NB4 (cell line): ENCODE data around the gene CDRT15.
"Not testable (repeated sequence)": the region's sequence is repeated elsewhere in the genome, so short reads cannot be mapped to it uniquely, and the experiment has no call there.

Source experiments
- DNase-seq: peaks from one replicate; pipeline ENCODE4 v3.0.0; 2010; ENCODE audit warnings: low read depth
- H3K4me3 ChIP-seq: one replicate; pipeline ENCODE4 v1.5.1; 2011; ENCODE audit warnings: mild to moderate bottlenecking, low read depth, low read length, moderate library complexity
- CTCF ChIP-seq: IDR thresholded peaks from one replicate; pipeline ENCODE4 v1.5.1; 2012; ENCODE audit warnings: low read depth, low read length
- MAX ChIP-seq: IDR thresholded peaks from 2 replicates; pipeline ENCODE4 v1.6.1; 2011; ENCODE audit warnings: low read depth, low read length
- MYC ChIP-seq: IDR thresholded peaks from 2 replicates; pipeline ENCODE4 v1.6.1; 2011; ENCODE audit warnings: low read depth, low read length
- POLR2A ChIP-seq: IDR thresholded peaks from 2 replicates; pipeline ENCODE4 v1.6.1; 2011; ENCODE audit warnings: mild to moderate bottlenecking; ENCODE audit not compliant: insufficient read length; ENCODE audit errors: extremely low read depth

CDRT15 gene

GRCh38 chr17:14268264-14268663, 31.6 kb upstream of the CDRT15 start:
- TF ChIP-seq MYC: no peak
- TF ChIP-seq CTCF: no peak
- no peak for TF ChIP-seq MAX
- no peak for TF ChIP-seq POLR2A
- peak; percentile 24 for DNase-seq
- H3K4me3 ChIP-seq: no peak overlapping the region

- no peak for DNase-seq
- TF ChIP-seq CTCF (no peak), POLR2A (no peak), MYC (no peak)
- no peak overlapping the region for H3K4me3 ChIP-seq
Observed at GRCh38 chr17:14261406-14261805, 24.7 kb upstream of the CDRT15 start.

- TF ChIP-seq MAX (no peak), POLR2A (no peak), MYC (no peak), CTCF (no peak)
- H3K4me3 ChIP-seq: no peak overlapping the region
- DNase-seq: no peak
Observed at GRCh38 chr17:14245629-14246028, 9.0 kb upstream of the CDRT15 start.

GRCh38 chr17:14245002-14245401, 8.3 kb upstream of the CDRT15 start:
- no peak for DNase-seq

GRCh38 chr17:14239271-14239670, 2.6 kb upstream of the CDRT15 start:
- not testable (repeated sequence) for H3K4me3 ChIP-seq, DNase-seq

More at GRCh38 chr17:14245002-14245401, 8.3 kb upstream of the CDRT15 start:
- H3K4me3 ChIP-seq: no peak overlapping the region
- TF ChIP-seq MYC (no peak), MAX (no peak), CTCF (no peak), POLR2A (no peak)

- DNase-seq, H3K4me3 ChIP-seq: not testable (repeated sequence)
Observed at GRCh38 chr17:14236032-14236431, 630 bp downstream of the CDRT15 start.

GRCh38 chr17:14235047-14235446, 1.6 kb downstream of the CDRT15 start:
- not testable (repeated sequence) for H3K4me3 ChIP-seq, DNase-seq

- not testable (repeated sequence) for H3K4me3 ChIP-seq, DNase-seq
Observed at GRCh38 chr17:14231187-14231586, 5.5 kb downstream of the CDRT15 start.
